Fibroblast of the aortic adventitia (primary cell): Measurements from ENCODE around the gene ARL4C. TPM values are rescaled to one million over a fixed set of nuclear protein-coding genes. Genes with fewer than 3 reads are reported as not detected.

Experiments used
- DNase-seq: peaks from one replicate; pipeline ENCODE4 v3.0.0-alpha.2; 2010; ENCODE audit warnings: low read depth
- H3K4me3 ChIP-seq: 2 replicates; pipeline ENCODE4 v1.5.1; 2011; ENCODE audit warnings: low read depth, mild to moderate bottlenecking, control low read depth, low read length, moderate library complexity
- total RNA-seq: library from RNA; depleted of rRNA; stranded (reverse); fragments of >200 nt; gene quantifications from 2 replicates; pipeline ENCODE4 v1.2.3, GENCODE V29; 2012; ENCODE audit warnings: low replicate concordance
- TF ChIP-seq, protein P1 (sequence below): IDR thresholded peaks from 2 replicates; pipeline ENCODE4 v1.5.1; 2011; ENCODE audit warnings: mild to moderate bottlenecking, low read length, control low read depth, inconsistent platforms; ENCODE audit not compliant: insufficient read depth

The ARL4C gene
- total RNA-seq, 1 donor: 136 TPM

DNA sequence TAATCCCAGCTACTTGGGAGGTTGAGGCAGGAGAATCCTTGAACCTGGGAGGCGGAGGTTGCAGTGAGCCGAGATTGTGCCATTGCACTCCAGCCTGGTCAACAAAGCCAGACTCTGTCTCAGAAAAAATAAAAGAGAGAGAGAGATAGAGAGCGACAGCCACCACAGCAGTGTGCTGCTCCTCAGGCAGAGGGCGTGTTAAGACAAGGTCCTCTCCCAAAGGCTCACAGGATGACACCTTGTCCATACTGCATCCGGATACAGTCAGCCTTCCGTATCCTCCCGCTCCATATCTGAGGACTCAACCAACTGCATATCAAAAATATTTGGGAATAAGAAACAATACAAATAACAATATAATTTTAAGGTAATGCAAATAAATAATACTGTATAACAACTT is 20.1 kb downstream of the ARL4C start:
- H3K4me3 ChIP-seq: no peak overlapping the region
- TF ChIP-seq, protein P1, sequence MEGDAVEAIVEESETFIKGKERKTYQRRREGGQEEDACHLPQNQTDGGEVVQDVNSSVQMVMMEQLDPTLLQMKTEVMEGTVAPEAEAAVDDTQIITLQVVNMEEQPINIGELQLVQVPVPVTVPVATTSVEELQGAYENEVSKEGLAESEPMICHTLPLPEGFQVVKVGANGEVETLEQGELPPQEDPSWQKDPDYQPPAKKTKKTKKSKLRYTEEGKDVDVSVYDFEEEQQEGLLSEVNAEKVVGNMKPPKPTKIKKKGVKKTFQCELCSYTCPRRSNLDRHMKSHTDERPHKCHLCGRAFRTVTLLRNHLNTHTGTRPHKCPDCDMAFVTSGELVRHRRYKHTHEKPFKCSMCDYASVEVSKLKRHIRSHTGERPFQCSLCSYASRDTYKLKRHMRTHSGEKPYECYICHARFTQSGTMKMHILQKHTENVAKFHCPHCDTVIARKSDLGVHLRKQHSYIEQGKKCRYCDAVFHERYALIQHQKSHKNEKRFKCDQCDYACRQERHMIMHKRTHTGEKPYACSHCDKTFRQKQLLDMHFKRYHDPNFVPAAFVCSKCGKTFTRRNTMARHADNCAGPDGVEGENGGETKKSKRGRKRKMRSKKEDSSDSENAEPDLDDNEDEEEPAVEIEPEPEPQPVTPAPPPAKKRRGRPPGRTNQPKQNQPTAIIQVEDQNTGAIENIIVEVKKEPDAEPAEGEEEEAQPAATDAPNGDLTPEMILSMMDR: no peak
- DNase-seq: no peak

DNA sequence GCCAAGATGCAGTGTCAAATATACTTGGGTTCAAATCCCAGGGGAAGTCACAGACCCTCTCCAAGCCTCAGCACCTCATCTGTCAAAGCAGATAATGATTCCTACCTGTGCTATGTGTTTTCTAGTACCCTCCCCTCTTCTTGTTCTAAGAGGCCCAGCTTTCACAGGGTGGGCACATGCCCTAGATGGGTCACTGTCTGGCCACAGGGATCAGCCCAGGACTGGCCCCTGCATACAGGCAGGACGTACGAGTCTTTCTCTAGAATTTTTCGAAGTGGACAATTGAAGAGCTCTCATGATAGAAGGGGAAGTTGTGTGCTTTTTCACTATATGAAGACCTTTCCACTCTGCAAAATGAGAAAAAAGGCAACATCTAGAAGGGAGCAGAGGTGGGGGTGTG is 22.2 kb downstream of the ARL4C start:
- TF ChIP-seq, protein P1: no peak
- no peak for DNase-seq
- no peak overlapping the region for H3K4me3 ChIP-seq

DNA sequence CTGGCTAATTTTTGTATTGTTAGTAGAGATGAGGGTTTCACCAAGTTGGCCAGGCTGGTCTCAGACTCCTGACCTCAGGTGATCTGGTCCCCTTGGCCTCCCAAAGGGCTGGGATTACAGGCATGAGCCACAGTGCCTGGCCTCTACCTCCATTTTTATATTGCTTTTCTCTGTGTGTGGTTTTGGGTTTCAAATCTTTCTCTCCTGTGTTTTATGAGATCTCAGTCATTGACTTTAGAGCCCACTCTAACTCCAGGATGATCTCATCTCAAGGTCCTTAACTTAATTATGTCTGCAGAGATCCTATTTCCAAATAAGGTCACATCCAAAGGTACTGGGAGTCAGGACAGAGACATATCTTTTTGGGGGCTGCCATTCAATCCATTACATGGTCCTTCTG is 24.7 kb downstream of the ARL4C start:
- H3K4me3 ChIP-seq: no peak overlapping the region
- no peak for DNase-seq
- TF ChIP-seq, protein P1: no peak

DNA sequence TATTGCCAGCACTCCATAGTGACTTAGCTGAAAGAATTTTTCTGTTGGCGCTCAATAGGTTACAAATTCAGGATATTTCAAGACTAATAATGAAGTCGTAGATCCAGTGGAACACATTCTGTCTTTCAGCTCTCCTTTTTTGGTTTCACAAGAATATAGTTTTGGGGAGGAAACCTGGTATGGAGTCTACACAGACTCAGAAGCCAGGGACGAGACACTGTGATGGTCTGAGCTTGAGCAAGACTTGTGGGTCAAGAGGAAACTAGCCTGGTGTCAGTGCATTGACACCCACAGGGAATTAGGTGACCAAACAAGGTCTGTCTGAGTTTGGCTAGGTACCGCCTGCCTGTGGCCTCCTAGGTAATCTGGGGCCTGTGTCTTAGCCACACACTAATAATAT is 26.9 kb downstream of the ARL4C start:
- H3K4me3 ChIP-seq: no peak overlapping the region
- no peak for DNase-seq
- TF ChIP-seq, protein P1: no peak

DNA sequence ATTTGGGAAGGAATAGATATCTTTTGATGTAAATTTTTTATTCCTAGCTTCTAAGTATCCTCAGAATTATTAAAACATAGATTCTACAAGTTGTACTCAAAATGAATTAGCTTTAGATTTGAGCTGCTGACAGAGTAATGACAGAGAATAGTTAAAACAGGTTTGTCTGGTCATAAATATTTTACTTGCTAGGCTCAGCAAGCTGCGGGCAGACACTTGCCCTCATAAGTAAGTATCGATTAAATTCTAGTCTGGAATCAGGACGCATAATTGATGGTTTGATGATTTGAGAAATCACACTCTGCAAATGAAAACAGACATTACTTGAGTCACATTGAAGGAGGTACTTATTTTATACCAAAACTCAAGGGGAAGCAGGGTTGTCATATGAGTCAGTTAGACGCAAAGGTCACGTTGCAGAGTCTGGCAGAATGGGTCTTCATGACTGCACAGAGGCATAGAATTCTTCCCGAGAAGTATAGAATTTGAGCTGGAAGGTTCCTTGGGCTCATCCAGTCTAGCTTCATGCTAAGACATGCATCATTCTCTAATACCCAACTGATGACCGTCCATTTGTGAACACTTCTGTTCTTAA is 27.5 kb downstream of the ARL4C start:
- H3K4me3 ChIP-seq: no peak overlapping the region
- TF ChIP-seq, protein P1: no peak
- DNase-seq: no peak

DNA sequence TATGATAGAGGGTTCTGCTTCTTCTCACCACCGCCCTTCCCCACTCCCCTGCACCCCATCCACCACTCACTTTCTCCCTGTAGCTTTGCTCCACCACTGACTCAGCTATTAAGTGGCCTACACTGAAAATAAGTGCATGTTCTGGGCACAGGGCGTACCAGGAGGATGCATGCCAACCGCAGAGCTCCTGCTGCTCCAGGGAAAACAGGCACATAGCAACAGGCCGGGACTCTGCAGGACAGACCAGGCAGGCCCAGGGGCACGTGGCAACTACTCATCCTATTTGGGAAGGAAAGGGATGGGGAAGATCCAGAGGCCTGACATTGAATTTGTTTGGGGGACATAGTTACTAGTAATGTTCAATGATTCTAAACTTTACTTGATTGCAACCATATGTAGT is 28.4 kb downstream of the ARL4C start:
- DNase-seq: peak; percentile 80

More for the DNA sequence above, 28.4 kb downstream of the ARL4C start:
- TF ChIP-seq, protein P1: no peak
- no peak overlapping the region for H3K4me3 ChIP-seq
